ENCODE data around the gene SPAG16.

DNA sequence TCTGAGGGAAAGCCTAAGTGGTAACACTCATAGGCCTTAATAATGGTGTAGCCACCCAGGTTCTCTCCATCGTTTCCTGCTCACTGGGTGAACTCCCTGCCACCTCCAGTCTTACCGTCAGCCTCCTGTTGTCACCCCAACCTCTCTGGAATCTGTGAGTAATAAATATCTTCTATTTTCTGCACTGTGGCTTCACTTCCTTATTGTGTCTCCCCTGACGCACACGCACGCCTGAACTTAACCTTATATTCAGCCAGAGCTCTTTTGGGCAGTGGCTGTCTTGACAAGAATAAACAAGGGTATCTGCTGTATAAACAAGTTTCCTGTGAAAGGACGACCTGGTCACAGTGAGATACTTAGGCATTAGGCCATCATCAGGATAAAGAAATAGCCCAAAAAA is 467.2 kb downstream of the SPAG16 start:
- TF ChIP-seq EZH2 (IDR thresholded peaks at IDR 0.05; ENCODE audit: insufficient read depth, poor library complexity, severe bottlenecking): no peak
- no peak for TF ChIP-seq EZH2phosphoT487 (IDR thresholded peaks at IDR 0.05; ENCODE audit: insufficient read depth, low read depth)

All from GM23248 (cell line).